Psoas muscle (tissue), 8 donors: ENCODE measurements around the gene ACVR1. TPM values are rescaled to one million over a fixed set of nuclear protein-coding genes. Genes with fewer than 3 reads are reported as not detected.

ENCODE experiments used
- ATAC-seq, 4 donors: fragments of 200-7000 bp; cut with Tn5 transposase; one replicate each; pipeline ENCODE4 v1.9.1; 2020; ENCODE audit warnings: moderate library complexity in 3 of 4, mild to moderate bottlenecking in 2 of 4
- DNase-seq, 2 donors: peaks; one replicate each; pipeline ENCODE4 v3.0.0-alpha.2; 2020
- H3K27ac ChIP-seq: fragments of 200-600 bp; one replicate; pipeline ENCODE4 v1.8.0; 2022
- H3K27me3 ChIP-seq, 3 donors: fragments of 200-600 bp in 1 of 3; one replicate each; pipeline versions ENCODE4 v1.6.1 to v1.8.0; 2013 to 2022; ENCODE audit warnings: low read length in 2 of 3, mild to moderate bottlenecking in 2 of 3, moderate library complexity in 1 of 3; ENCODE audit not compliant: insufficient read depth in 3 of 3
- H3K36me3 ChIP-seq, 2 donors: fragments of 200-600 bp in 1 of 2; one replicate each; pipeline versions ENCODE4 v1.6.1 to v1.8.0; 2013 to 2022; ENCODE audit warnings: low read depth in 1 of 2, mild to moderate bottlenecking in 1 of 2, moderate library complexity in 1 of 2; ENCODE audit not compliant: insufficient read depth in 1 of 2
- H3K4me1 ChIP-seq: fragments of 200-600 bp; one replicate; pipeline ENCODE4 v1.8.0; 2022
- H3K4me3 ChIP-seq: fragments of 200-600 bp; one replicate; pipeline ENCODE4 v1.8.0; 2022; ENCODE audit warnings: mild to moderate bottlenecking
- H3K9me3 ChIP-seq: fragments of 200-600 bp; one replicate; pipeline ENCODE4 v1.8.0; 2022
- WGBS, 3 donors: extraction: QIAGEN DNeasy Blood & Tissue Kit; methylation state at CpG; one replicate each; pipeline versions ENCODE4 v1.1.6 to v1.1.7; 2013; 5-methylcytosine and 5-hydroxymethylcytosine counted together
- intact Hi-C, 2 donors: fragments of 100-400 bp; cut with DNase I; formaldehyde crosslinking; loops; one replicate each; pipeline versions ENCODE4 v1.11.0 to v1.14.2; 2022
- polyA plus RNA-seq, 3 donors: library from polyadenylated mRNA; stranded (reverse); fragments of 200-250 nt; gene quantifications; one replicate each; pipeline ENCODE4 v1.2.3, GENCODE V29; 2013
- total RNA-seq, 4 donors: library from RNA; stranded (reverse); fragmentation: NEBNext Ultra II Directional in 2 of 4; extraction: Animal tissue kit (Norgen Biotek cat#: 25700) in 2 of 4; gene quantifications; one replicate each; pipeline versions ENCODE4 v1.2.1 to v1.2.4, GENCODE V29; 2021 to 2023
- TF ChIP-seq, protein P1 (sequence below): fragments of 200-600 bp; IDR thresholded peaks from one replicate; pipeline ENCODE4 v1.8.0; 2022; ENCODE audit warnings: antibody characterized with exemption
- donor health status: healthy with polysubstance abuse.
- donor health status: DM: no; HTN: no; CAD: no; lungs with moderate emphysema.
- donor health status: Bipolar disorder and iron deficiency.
- donor health status: healthy.
- donor health status: DM: yes; HTN: yes; CAD: no.
- donor health status: DM: no; HTN: no; CAD: no.
- donor health status: DM: no; HTN: no; CAD: no.
- donor health status: DM: yes; HTN: yes; CAD: no.

Gene ACVR1
- total and polyA plus RNA-seq, 7 donors = 9.5 to 28.0 (median 24.1) TPM

DNA sequence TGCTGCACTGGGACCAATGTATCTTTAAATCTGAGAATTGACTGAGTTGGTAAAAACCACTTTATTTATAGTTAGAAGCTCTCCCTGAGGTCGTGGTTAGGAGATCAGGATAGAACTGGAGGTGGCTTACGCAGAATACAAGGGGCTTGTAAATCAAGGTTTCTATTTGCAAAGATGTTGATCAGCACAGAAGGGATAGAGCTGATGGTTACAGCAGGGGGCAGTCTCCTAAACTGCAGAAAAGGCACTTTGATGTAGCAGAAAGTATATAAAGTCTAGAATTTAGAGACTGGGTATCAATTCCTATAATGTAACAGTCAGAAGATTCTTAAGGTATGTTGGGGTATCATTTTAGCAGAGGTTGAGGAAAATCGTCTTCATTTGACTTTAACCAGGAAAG is 25.2 kb upstream of the ACVR1 start:
- no peaks in the 10 kb centered on the region for H3K27me3 ChIP-seq
- DNase-seq = no peak
- TF ChIP-seq, protein P1, sequence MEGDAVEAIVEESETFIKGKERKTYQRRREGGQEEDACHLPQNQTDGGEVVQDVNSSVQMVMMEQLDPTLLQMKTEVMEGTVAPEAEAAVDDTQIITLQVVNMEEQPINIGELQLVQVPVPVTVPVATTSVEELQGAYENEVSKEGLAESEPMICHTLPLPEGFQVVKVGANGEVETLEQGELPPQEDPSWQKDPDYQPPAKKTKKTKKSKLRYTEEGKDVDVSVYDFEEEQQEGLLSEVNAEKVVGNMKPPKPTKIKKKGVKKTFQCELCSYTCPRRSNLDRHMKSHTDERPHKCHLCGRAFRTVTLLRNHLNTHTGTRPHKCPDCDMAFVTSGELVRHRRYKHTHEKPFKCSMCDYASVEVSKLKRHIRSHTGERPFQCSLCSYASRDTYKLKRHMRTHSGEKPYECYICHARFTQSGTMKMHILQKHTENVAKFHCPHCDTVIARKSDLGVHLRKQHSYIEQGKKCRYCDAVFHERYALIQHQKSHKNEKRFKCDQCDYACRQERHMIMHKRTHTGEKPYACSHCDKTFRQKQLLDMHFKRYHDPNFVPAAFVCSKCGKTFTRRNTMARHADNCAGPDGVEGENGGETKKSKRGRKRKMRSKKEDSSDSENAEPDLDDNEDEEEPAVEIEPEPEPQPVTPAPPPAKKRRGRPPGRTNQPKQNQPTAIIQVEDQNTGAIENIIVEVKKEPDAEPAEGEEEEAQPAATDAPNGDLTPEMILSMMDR = no peak
- no peak overlapping the region for H3K27ac ChIP-seq
- H3K4me3 ChIP-seq = no peak overlapping the region
- WGBS, 3 donors = 73 to 79% (median 76%) methylated on average over 3 of the region's 3 CpGs
- H3K36me3 ChIP-seq = no peaks in the 10 kb centered on the region
- no peak for ATAC-seq
- intact Hi-C loops = loop anchor here in 1 of 2 donors (10.0 kb wide), 1 partner anchor 103 kb away; no protein-coding TSS in a partner anchor
- no peaks in the 10 kb centered on the region for H3K9me3 ChIP-seq
- no peaks in the 10 kb centered on the region for H3K4me1 ChIP-seq

- ATAC-seq = no peak
- TF ChIP-seq, protein P1 = no peak
- 48 to 96% (median 68%) methylated on average over 2 of the region's 2 CpGs for WGBS, 3 donors
- Histone ChIP-seq H3K4me3 (no peak overlapping the region), H3K27ac (no peak overlapping the region), H3K4me1 (no peaks in the 10 kb centered on the region), H3K36me3 (no peaks in the 10 kb centered on the region), H3K9me3 (no peaks in the 10 kb centered on the region), H3K27me3 (no peaks in the 10 kb centered on the region)
- intact Hi-C loops = loop anchor here in 1 of 2 donors (10.0 kb wide), 1 partner anchor 104 kb away; no protein-coding TSS in a partner anchor
- no peak for DNase-seq
Observed at GRCh38 chr2:157900684-157901083, 24.6 kb upstream of the ACVR1 start.

DNA sequence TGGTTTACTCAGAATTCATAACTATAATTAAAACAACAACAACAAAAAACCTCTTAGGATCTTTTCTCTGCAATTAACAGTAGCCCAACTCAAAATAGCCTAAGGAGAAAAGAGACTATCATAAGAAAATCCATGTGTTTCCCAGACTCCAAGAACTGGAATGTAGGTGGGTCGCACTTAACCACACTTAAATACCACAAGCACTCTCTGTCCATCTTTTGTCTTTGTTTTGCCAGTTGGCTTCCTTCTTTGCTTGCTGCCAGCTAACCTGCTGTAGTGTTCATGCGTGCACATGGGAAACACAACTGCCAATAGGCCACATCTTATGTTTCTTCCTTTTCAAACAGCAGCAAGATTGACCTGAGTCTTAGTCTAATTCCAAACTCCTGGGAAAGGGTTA is 24.1 kb upstream of the ACVR1 start:
- Histone ChIP-seq H3K9me3 (no peaks in the 10 kb centered on the region), H3K27me3 (no peaks in the 10 kb centered on the region), H3K27ac (no peak overlapping the region), H3K4me1 (no peaks in the 10 kb centered on the region), H3K36me3 (no peaks in the 10 kb centered on the region), H3K4me3 (no peak overlapping the region)
- intact Hi-C loops = loop anchor here in 1 of 2 donors (10.0 kb wide), 1 partner anchor 105 kb away; no protein-coding TSS in a partner anchor
- ATAC-seq (no peak), DNase-seq (no peak)
- WGBS, 3 donors = 93 to 99% (median 98%) methylated on average over 2 of the region's 2 CpGs
- TF ChIP-seq, protein P1 = no peak

GRCh38 chr2:157899125-157899839 is 23.2 kb upstream of the ACVR1 start:
- 78 to 80% (median 79%) methylated on average over 7 of the region's 7 CpGs for WGBS, 3 donors
- no peaks in the 10 kb centered on the region for H3K27me3 ChIP-seq
- no peak overlapping the region for H3K4me3 ChIP-seq
- no peak overlapping the region for H3K27ac ChIP-seq
- H3K36me3 ChIP-seq = no peaks in the 10 kb centered on the region
- TF ChIP-seq, protein P1 = no peak
- intact Hi-C loops = no loop called here
- H3K4me1 ChIP-seq = no peaks in the 10 kb centered on the region
- no peak for ATAC-seq
- no peak for DNase-seq
- no peaks in the 10 kb centered on the region for H3K9me3 ChIP-seq
